ENCODE results near the gene CROCC2.

CROCC2 gene

DNA sequence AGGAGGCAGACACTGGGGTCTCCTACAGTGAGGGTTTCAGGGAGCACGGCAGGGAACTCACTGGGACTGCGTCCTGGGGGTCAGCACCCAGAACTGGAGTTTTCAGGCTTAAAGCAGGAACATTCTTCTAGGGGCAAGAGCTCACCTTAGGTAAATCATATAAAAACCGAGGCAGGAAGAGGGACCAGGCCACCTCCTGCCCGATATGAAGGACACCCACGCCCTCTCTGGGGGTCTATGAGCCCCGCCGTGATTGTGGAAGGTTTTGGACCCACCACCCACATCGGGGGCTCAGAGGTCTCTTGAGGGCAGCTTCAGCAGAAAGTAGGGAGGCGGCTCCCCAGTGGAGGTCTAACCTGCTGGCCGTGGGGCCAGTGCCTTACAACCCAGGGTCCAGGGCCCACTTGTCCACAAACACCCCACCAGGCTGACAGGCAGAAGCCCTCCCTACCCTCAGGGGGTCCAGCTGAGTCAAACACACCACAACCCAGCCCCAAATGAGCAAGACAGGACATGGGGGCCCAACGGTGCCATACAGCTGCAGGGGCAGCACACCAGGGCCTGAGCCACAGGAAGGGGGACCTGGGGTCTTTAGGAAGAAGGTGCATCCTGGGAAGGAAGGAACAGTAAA lies 25.3 kb downstream of the CROCC2 start:
- in situ Hi-C loops (cut with HindIII; ENCODE audit: low sequenced_read_pairs), result loop anchor here (25.0 kb wide), 1 partner anchor 156 kb away; no protein-coding TSS in a partner anchor
- TF ChIP-seq, protein P1, sequence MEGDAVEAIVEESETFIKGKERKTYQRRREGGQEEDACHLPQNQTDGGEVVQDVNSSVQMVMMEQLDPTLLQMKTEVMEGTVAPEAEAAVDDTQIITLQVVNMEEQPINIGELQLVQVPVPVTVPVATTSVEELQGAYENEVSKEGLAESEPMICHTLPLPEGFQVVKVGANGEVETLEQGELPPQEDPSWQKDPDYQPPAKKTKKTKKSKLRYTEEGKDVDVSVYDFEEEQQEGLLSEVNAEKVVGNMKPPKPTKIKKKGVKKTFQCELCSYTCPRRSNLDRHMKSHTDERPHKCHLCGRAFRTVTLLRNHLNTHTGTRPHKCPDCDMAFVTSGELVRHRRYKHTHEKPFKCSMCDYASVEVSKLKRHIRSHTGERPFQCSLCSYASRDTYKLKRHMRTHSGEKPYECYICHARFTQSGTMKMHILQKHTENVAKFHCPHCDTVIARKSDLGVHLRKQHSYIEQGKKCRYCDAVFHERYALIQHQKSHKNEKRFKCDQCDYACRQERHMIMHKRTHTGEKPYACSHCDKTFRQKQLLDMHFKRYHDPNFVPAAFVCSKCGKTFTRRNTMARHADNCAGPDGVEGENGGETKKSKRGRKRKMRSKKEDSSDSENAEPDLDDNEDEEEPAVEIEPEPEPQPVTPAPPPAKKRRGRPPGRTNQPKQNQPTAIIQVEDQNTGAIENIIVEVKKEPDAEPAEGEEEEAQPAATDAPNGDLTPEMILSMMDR (IDR thresholded peaks at IDR 0.05; ENCODE audit: low read depth, low read length, missing control alignments), result no peak
- no peak overlapping the region for H3K4me3 ChIP-seq (ENCODE audit: low read depth, low read length)
- DNase-seq (ENCODE audit: low read depth), result no peak

GRCh38 chr2:240932001-240932723 lies 26.0 kb downstream of the CROCC2 start:
- no peak for DNase-seq (ENCODE audit: low read depth)
- in situ Hi-C loops (cut with HindIII; ENCODE audit: low sequenced_read_pairs), result loop anchor here (25.0 kb wide), 1 partner anchor 155 kb away; no protein-coding TSS in a partner anchor
- no peak overlapping the region for H3K4me3 ChIP-seq (ENCODE audit: low read depth, low read length)
- TF ChIP-seq, protein P1 (IDR thresholded peaks at IDR 0.05; ENCODE audit: low read depth, low read length, missing control alignments), result no peak

DNA sequence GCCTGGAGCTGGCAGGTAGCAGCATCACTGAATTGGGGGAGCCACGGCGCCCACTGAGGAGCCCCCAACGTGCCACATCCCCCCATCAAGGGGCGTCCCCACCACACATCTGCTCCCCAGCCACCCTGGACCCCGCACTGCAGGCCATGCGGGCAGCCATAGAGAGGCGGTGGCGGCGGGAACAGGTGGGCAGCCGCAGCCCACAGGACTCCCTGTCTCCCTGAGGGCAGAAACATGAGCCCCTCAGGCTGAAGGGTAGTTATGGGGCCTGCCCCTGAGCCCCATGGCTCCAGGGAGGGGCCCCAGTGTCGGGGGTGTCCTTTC lies 26.6 kb downstream of the CROCC2 start:
- TF ChIP-seq, protein P1 (IDR thresholded peaks at IDR 0.05; ENCODE audit: low read depth, low read length, missing control alignments), result no peak
- in situ Hi-C loops (cut with HindIII; ENCODE audit: low sequenced_read_pairs), result loop anchor here (25.0 kb wide), 1 partner anchor 155 kb away; no protein-coding TSS in a partner anchor
- no peak overlapping the region for H3K4me3 ChIP-seq (ENCODE audit: low read depth, low read length)
- no peak for DNase-seq (ENCODE audit: low read depth)

DNA sequence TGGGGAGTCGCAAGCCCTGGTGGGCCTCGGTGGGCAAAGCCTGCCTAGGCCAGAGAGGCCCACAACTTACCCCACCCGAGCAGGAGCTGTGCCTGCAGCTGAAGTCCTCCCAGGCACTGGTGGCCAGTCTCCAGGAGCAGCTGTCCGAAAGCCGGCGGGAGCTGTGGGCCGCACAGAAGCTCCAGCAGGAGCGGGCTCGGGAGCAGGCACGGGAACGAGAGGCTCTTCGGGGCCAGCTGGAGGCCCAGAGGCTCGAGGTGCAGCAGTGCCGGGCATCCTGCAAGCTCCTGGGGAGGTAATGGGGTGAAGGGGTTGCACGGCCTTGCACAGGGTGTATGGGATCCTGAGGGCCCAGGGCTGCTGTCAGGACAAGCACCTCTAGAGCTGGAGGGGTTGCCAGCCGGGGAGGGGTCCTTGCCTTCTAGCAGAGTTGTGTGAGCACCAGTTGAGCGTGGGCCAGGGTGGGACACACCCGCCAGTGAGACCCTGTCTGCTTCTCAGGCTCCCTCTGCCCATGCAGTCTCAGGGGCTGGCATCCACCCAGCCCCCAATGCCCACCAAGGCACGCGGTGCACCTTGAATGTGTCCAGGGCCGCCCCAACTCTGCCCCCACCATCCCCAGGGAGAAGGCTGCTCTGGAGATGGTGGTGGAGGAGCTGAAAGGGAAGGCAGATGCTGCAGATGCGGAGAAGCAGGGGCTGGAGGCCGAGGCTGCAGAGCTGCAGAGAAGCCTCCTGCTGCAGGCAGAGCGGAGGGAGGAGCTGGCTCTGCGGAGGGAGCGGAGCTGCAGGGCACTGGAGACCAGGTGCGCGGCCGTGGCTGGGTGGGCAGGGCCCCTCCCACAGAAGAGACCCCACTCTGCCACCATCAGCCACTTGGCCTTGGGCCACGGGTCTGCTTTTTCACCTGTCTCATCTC lies 27.2 kb downstream of the CROCC2 start:
- DNase-seq (ENCODE audit: low read depth), result no peak
- H3K4me3 ChIP-seq (ENCODE audit: low read depth, low read length), result no peak overlapping the region
- TF ChIP-seq, protein P1 (IDR thresholded peaks at IDR 0.05; ENCODE audit: low read depth, low read length, missing control alignments), result no peak
- in situ Hi-C loops (cut with HindIII; ENCODE audit: low sequenced_read_pairs), result loop anchor here (25.0 kb wide), 1 partner anchor 154 kb away; no protein-coding TSS in a partner anchor

- TF ChIP-seq, protein P1 (IDR thresholded peaks at IDR 0.05; ENCODE audit: low read depth, low read length, missing control alignments), result no peak
- in situ Hi-C loops (cut with HindIII; ENCODE audit: low sequenced_read_pairs), result loop anchor here (25.0 kb wide), 1 partner anchor 153 kb away; no protein-coding TSS in a partner anchor
- H3K4me3 ChIP-seq (ENCODE audit: low read depth, low read length), result no peak overlapping the region
- DNase-seq (ENCODE audit: low read depth), result no peak
These were observed 28.0 kb downstream of the CROCC2 start for GRCh38 chr2:240933966-240934700.

Measured in astrocyte of the cerebellum (primary cell).